Endometrium (tissue), 2 donors: ENCODE results near the gene CDAN1.

ENCODE experiments used
- FAIRE-seq: peaks from 2 replicates; lab custom pipeline; 2012; peaks lifted over from hg19 to GRCh38; lab: Jason Lieb, UNC
- donor health status: control.
- donor health status: control.

The CDAN1 gene

GRCh38 chr15:42733027-42733426 is 3.9 kb downstream of the CDAN1 start:
- no peak for FAIRE-seq

- no peak for FAIRE-seq
These were observed 4.7 kb downstream of the CDAN1 start for GRCh38 chr15:42732095-42732827.

DNA sequence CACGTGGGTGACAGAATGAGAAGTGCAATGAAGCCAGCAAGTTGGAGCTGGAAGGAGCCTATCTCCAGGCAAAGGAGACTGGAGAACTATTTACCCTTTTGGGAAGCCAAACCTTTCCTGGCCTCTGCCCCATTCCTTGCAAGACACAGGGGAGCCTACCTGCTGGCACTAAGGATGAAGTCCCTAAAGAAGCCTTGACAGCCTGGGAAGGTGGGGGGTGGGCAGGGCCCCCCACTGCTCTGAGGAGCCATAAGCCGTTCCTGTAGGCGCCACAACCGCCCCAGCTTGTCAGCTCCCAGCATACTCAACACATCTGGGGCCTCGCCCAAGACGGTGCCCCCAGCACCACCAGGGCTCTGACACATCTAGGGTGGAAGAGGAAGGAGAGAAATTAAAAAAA is 5.5 kb downstream of the CDAN1 start:
- FAIRE-seq: no peak

DNA sequence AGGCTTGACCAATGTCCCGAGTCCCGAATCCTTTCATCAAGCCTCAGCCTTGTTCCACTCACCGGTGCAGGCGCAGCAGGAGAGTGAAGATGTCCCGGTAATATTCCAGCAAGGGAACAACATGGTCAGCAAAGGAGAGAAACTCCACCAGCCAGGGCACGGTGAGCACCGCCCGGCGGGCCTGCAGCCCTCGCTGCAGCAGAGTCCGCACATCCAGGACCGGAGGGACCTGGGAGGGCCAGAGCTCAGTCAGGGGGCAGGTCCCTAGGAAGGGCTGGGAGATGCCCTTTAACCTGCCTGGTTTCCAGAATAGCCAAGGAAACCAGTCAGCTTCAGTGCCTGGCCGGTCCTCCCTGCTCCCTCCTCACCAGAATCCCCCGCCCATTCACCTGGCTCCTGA is 6.4 kb downstream of the CDAN1 start:
- FAIRE-seq: no peak

GRCh38 chr15:42730135-42730534 is 6.8 kb downstream of the CDAN1 start:
- no peak for FAIRE-seq

GRCh38 chr15:42729409-42729808 is 7.5 kb downstream of the CDAN1 start:
- FAIRE-seq: no peak

DNA sequence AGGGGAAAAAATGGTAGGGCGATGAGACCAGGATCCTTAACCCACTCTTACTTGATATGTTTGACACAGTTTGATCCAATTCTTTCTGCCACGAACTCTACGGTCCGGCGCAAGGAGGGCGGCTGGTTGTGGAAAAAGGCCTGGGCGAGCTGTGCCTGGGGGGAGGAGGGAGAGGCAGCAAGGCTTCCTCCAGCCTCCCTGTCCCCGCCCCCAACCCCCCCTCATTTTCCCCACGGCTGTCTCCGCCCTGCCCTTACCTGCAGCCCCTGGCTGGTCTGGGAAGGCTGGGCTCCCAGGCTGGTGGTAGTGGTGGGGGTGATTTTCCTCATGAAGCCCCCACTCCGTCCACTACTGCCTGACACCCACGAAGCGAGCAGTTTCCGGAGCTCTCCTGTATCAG is 8.0 kb downstream of the CDAN1 start:
- no peak for FAIRE-seq

DNA sequence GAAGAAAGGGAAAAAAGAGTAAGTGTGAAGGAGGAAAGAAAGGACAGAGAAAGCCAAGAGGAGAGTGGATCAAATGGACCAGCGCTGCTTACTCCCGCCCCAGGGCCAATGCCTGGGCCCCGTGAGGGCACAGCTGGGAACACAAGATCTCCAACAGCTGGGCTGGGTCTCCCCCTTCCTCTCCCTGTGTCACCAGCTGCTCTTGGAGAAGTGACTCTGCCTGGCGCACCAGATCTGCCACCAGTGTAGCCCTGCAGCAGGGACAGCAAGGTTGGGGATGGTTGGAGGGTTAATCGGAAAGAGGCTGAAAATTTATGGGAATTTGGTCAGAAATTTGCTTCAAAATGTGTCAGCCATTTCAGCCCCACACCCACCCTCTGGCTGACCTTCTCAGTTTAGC is 8.4 kb downstream of the CDAN1 start:
- FAIRE-seq: no peak

- no peak for FAIRE-seq
These were observed 9.1 kb downstream of the CDAN1 start for GRCh38 chr15:42727750-42728381.

DNA sequence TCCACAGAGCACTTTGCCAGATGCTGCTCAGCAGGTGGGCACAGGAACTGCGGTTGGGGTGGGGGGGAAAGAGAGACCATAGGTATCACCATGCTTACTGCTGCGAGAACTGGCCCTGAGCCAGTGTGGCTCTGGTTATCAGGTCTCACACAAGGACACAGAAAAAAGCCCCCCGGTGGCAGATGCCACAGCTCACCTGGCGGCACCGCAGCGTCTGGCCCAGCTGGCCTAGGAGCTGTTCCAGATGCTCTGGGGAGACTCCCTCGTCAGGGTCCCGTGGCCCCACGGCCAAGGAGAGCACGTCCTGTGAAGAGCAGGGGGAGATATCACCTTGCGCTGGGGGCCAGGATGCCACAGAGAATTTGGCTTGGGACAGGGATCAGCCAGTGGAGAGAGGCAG is 10.8 kb downstream of the CDAN1 start:
- FAIRE-seq: no peak

DNA sequence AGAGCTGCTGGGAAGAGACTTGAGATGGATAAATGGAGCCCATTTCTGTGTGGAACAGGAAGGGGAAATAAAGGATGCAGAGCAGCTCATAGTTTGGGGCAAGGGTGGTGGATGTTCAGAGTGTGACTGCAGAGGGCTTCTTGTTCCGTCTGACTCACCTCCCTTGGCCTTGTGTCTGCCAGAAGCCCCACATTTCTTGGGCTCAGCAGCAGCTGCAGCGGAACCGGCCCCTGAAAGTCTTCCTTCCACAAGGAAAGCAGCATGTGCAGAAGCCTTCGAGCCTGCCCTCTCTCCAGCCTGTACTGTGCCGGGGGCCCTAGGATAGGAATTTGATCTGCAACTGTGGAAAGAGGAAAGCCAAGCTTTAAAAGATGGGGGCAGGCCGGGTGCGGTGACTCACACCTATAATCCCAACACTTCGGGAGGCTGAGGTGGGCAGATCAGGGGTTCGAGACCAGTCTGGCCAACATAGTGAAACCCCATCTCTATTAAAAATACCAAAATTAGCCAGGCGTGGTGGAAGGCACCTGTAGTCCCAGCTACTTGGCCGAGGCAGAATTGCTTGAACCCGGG is 11.5 kb downstream of the CDAN1 start:
- FAIRE-seq: no peak

- no peak for FAIRE-seq
These were observed 12.7 kb downstream of the CDAN1 start for GRCh38 chr15:42724276-42724675.

DNA sequence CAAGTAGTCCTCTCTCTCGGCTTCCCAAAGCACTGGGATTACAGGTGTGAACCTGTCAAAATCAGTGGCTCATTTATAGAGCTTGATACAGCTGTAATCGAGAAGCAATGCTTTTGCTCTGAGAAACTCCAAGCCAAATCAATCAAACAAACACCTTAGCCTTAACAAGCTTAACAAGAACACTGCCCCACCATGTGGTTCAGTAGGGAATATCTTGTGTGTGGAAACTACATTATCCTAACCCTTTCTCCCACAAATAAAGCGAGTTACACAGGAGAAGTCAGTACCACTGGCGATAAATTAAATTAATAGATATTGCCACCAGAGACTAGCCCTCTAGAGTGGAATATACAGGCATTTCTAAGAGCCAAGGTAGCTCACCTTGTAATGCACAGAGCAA is 13.9 kb downstream of the CDAN1 start:
- FAIRE-seq: no peak

DNA sequence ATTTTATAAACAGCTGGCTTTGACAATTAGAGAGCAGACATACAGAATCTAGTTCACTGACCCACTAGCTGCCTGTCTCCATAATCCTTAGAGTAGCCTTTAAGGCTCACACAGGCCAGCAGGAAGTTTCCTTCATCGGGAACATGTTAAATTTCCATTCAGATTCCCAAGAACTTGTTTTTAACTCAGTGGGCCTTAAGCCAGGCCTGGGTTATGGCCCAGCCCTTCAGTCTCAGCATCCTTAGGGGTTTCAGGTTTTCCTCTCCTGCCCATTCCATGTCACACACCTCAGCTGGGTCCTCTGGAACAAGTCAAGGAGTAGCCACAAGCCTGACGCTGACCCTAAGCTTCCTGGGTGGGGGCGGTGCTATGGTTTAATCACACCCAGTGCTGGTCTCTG is 15.0 kb downstream of the CDAN1 start:
- FAIRE-seq: no peak

DNA sequence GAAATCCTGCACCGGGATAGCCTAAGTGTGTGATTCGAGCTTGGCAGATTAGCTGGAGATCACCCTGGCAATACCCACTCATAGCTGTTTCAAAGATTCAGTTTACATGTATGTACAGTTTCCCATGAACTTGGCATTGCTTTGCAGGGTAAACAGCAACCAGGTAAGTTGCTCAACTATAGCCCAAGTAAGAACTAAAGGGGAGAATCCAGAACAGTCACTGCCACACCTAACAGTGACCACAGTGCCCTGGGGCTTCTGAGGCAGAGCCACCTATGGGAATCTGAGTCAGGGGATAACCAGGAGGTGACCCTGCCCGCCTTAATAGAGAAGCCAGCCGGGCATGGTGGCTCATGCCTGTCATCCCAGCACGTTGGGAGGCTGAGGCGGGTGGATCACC is 15.9 kb downstream of the CDAN1 start:
- FAIRE-seq: no peak

GRCh38 chr15:42720071-42720470 is 16.9 kb downstream of the CDAN1 start:
- no peak for FAIRE-seq

DNA sequence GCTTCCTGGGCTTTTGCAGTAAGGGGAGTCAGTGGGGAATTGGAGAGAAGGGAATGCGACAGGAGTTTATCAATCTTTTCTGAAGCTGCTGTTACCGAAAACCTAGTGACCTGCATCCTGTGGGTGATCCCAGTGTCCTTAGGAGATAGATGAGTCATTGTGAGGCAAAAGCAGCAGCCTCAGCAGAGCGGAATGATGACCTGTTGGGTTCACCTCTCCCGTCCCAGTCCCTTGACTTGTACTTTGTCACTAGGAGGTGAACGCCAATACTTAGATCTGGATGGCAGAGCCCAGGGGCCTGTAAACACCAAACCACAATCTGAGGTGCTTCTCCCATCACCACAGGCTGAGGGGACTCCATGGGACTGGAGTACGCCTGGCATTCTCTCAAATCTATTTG is 17.9 kb downstream of the CDAN1 start:
- no peak for FAIRE-seq

DNA sequence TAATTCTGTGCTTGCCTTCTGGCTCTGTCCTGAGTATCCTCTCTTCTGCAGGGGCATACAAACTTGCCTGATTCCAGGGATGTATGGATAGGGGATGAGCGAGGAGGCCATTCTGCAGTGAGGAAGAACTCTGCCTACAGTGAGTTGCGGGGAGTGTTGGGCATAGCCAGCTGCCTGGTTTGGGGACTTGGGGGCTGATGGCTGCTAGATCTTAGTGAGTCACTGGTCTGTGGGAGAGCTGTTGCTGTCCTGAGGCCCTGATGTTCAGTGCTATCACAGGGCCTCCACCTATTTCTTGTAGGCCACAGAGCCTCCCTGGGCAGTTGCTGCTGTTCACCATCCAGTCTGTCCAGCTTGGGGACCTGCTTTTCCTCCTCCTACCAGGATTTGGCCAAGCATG is 20.3 kb downstream of the CDAN1 start:
- no peak for FAIRE-seq

DNA sequence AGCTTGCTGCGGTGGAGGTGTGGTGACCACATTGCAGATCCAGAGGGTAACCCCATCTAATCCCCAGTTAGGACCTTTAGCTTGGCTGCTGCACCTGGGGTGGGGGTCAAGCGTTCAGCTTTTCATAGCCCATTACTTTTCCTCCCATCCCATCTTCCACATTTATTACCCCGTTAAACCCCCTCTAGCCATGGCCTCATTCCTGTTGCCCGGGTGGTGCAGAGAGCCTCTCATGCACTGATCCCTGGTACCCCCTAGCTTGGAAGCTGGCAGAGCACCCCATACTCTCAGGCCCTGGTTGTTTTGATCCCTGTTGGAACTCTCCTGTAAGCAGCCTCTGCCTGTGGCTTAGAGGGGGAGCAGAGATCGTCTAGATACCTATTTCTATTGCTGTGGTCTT is 20.8 kb downstream of the CDAN1 start:
- FAIRE-seq: no peak

GRCh38 chr15:42712584-42712983 is 24.3 kb downstream of the CDAN1 start:
- FAIRE-seq: no peak

- no peak for FAIRE-seq
These were observed 25.2 kb downstream of the CDAN1 start for GRCh38 chr15:42711746-42712145.

- FAIRE-seq: no peak
These were observed 26.3 kb downstream of the CDAN1 start for GRCh38 chr15:42710662-42711061.

GRCh38 chr15:42707873-42708544 is 28.9 kb downstream of the CDAN1 start:
- FAIRE-seq: no peak
